Measurements from ENCODE around the gene UNC79.

The UNC79 gene

DNA sequence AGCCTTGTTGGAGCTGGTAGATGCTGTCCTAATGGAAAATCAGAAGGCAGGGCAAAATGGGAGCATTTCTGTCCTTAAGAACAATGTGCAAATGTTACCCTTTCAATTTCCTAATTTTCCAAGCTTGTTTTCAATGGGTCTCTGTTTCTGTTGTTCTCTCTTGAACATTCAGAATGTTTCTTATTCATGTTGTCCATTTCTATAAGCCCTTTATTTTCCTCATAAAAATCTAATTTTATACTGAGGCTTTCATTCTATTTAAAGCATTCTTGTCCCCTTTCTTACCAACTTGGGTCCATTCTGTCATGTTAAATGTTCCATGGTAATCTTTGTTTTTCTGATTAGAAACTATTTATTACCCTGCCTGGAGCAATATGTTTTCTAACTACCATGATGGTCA is 232.6 kb downstream of the UNC79 start:
- no peak for DNase-seq (ENCODE audit: low read depth)

DNA sequence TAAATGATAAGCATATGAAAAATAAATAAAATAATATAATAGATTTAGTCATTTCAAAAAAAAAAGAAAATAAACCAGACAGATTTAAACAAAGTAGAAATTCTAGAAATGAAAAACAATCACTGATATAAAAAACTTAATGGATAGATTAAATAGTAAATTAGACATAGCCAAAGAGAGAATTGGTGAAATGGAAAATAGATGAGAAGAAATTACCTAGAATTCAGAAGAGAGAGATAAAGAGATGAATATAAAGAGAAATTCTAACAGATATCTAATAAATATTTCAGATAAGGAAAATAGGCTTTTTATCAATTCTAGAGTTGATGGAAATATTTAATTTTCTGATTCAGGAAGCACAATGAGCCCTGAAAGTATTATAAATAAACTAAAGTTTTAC is 234.4 kb downstream of the UNC79 start:
- no peak for DNase-seq (ENCODE audit: low read depth)

DNA sequence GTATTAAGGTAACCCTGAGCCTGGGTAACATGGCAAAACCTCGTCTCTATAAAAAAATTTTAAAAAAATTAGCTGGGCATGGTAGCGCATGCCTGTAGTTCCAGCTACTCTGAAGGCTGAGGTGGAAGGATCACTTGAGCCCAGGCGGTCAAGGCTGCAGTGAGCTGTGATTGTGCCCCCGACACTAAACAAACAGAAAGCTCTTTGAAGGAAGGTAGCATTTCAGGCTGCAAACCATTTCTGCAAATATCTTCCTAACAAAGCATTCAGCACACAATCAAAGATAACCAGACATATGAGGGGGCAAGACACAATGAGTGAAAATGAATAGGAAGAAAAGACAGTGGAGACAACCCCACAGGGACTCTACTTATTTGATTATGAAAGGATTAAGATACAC is 238.9 kb downstream of the UNC79 start:
- DNase-seq (ENCODE audit: low read depth): no peak

DNA sequence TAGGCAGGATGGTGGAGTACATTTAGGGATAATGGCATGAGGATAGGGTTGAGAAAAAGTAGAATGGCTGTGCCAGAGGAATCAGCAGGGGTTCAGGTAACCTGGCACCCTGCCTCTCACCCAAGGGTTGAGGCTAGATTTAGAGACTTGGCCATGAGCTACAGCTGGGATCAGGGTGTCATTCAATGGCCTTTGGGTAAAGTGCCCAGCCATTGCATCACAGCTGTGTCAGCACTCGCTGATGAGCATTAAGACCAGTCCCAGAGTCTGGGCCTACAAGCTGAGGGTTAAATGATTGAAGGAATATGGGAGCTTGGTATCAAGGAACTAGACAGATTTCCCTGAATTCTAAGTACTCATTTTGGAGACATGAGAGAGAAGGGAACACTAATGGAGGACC is 243.6 kb downstream of the UNC79 start:
- no peak for DNase-seq (ENCODE audit: low read depth)

DNA sequence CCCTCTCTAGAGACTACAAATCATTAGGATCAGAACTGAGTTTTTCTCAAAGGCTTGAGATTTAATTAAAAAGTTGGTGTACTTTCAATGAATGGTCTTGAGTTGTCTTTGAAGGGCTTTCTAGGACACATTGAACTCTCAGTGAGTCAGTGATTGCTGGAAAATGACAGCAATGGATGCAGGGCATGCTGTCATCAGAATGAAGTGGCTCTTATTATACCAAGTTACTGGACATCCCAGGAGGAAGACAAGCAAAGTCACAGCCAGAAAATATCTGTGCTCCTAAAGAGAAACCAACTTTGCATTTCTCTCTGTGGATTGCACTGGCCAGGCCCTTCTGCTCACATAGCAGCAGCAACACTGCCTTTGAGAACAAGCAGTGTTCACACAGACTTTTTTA is 244.9 kb downstream of the UNC79 start:
- DNase-seq (ENCODE audit: low read depth): no peak

DNA sequence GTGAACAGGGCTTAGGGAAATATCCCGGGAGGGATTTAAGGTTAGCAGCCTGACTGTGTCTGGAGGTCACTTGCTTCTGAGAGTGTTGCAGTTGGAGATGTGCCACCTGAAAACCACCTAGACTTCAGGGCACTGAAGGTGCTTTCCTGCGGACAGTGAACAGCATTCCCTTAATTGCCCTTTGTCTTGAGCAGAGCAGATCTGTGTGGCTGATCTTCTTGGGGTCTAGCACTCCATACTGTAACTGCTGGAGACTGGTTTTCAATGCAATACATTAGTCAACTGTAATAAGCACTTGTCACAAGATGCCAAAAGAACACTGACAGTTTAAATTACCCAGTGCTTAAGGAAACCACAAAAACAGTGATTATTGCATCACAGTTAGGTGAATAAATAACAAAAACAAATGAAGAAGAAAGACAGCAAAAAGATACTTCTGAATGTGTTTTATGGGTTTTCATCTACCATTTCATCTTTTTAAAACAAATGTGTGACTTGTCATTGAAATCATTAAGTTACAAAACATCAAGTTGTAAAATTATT is 245.7 kb downstream of the UNC79 start:
- no peak for DNase-seq (ENCODE audit: low read depth)

DNA sequence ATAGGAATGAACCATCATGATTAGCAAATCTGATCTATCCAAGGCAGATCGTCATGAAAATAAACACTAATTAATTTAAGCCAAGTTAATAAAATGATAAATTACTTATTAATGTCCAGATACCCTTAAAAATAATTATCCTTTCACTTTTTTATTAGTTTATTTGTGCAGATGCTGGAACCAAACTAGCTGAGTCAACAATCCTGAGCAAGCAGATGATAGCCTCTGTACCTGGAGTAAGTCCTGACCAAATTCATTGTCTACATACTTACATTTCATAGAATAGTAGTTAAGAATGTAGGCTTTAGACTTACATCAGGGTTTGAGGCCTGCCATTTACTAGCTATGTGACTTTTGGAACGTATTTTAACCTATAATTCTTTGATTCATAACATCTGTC is 251.7 kb downstream of the UNC79 start:
- DNase-seq (ENCODE audit: low read depth): no peak

DNA sequence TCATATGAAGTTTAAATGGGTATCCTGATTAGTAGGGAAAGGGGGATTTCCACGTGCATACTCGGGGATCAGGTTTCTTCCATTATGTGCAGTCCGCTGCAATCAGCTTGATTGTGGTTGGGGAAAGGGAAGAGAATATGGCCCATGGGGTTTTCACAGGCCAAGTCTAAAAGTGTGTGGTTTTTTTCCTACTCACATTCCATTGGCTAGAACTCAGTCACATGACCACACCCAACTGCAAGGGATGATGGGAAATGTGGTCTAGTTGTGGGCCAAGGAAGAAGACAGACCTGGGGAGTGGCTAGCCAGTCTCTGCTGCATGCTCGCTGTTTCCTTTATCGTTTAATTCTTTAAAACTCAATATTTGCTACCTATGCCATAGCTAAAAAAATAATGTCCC is 252.5 kb downstream of the UNC79 start:
- no peak for DNase-seq (ENCODE audit: low read depth)

DNA sequence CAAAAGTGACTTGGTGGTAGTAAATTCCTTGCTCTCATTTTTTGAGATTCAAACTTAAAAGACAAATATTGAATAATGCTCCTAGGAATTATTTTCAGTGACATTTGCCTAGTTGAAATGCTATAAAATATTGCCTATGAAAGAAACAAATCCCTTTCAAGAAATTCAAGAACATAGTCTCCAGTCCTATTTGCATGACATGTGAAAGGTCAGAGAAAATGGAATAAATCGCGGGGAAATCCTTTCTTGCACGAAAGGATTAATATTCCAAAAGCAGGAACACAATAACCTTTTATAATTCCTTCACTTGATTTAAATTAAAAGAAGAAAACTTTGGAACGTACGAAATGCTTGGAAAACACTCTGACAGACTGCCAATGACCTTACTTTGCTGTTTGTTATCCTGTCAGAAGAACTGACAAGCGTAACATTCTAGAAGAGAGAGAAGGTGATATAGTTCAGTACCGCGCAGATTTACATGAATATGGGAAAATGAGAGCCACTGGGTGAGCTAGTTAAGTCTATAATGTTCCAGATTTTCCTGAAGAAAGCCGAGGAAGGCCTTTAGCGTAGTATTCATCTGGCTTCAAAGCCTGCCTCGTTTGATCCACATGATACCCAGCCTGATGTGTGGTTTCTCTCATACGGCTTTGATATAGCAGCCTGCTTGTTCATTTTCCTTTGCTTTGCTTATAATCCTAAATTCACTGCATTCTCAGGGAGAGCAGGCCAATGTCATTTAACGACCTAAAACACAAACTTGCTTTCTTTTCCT is 254.6 kb downstream of the UNC79 start:
- DNase-seq (ENCODE audit: low read depth): no peak

DNA sequence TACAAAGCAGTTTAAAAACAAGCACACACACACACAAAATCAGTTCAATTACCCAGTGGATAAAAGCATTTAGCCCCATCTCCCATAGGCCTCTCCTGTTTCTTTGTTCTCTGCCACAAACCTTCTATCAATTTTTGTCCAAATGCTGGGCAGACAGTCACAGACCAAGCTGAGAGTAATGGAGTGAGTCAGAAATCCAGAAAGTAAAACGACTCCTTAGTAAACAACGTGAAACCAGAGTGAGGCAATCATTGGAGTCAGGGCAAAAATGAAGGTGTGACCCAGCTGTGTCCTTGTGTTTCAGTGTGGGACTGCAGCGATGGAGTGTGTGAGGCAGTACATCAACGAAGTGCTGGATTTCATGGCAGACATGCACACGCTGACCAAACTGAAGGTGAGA is 255.5 kb downstream of the UNC79 start:
- DNase-seq (ENCODE audit: low read depth): no peak

DNA sequence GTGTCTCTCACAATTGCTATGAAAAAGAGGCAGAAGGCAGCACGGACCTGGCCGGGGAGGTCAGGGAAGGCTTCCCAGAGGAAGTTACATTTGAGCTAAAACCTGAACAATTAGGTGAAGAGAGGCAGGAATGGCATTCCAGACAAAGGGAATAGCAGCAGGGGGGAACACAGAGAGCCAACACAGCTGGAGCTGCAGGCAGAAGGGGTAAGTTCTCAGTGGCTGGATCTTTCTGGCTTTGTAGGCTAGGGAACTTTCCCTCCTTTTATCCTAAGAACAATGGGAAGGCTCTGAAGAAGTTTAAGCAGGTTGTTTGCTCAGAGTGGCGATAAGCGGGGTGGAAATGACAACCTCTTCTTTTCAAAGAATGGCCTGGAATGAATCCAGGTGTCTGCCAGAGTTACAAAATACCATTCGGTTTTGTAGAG is 257.5 kb downstream of the UNC79 start:
- DNase-seq (ENCODE audit: low read depth): no peak

DNA sequence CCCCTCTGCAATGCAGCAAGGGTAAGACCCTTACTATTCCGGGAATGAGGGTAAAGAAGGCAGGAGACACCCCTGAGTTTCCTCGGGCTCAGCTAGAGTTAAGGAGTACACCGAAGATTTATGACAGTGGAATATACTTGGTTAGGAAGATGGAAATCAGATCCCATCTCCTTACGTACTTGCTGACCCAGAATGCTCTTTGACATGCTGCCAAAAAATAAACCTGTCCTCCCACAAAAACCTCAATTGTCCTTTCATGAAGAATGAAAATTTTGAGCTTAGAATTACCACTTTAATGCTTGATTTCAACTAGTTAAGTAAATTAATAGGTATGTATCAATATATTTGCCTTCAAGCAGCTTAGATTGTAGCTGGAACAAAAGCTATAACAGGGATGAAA is 258.1 kb downstream of the UNC79 start:
- DNase-seq (ENCODE audit: low read depth): no peak

DNA sequence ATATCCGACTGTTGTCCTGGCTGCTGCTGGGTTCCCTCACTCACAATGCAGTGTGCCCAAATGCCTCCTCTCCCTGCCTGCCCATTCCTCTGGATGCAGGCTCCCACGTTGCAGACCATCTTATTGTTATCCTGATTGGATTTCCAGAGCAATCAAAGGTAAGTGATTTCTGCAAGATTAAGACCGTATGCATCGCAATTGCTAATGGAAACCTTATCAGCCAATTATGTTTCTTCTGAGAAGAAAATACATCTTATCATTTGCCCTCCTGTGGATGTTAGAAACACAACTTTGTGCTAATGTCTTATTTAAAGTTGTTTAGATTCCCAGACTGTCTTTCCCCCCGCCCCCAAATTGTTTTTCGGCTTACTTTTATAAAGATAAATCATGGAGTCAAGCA is 259.4 kb downstream of the UNC79 start:
- no peak for DNase-seq (ENCODE audit: low read depth)

DNA sequence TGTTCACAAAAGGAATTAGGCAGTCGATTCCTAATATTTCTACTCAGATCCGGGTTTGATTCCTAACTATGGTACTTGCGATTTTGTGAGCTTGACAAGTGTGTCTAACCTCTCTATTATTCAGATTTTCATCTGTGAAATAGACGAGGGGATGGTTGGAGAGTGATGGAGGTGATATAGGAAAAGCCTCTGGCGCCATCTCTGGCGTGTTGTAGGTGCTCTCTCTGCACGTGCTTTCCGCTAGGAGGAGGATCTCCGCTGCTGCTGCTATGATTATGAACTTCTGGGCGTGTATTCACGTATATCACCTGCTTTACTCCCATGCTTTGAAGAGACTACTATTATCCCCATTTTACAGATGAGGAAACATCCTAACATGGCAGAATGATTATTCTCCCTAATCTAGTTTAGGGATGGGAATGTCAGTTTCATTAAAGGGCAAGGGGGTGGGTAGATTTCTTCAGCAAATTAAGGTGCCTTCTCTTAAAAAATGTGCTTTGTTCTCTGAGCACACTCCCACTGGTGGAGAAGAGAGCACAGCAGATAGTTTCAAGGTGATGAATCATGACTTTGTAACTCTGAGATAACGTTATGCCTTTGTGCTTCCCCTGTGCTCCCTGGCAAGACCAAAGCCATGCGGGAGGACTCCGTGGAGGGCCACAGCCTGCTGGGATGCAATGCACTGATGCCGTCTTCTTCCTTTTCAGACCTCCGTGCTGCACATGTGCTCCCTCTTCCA is 260.5 kb downstream of the UNC79 start:
- no peak for DNase-seq (ENCODE audit: low read depth)

DNA sequence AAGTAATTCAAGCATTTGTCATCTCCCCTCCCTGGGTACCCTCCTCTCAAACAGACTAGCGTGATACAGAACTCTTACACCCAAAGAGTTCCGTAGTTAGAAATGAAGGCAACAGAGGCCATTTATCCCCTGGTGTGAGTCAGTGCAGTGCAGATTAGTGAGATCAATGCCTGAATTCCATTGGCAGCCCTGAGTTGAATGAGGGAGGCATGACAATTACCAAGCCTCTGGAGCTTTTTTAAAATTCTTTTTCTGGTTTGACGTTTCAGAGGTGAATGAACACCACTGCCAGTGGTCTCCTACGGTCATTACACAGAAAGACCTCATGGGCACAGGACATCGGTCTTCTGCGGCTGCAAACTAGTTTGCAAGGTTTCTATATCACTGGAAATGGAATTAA is 263.2 kb downstream of the UNC79 start:
- no peak for DNase-seq (ENCODE audit: low read depth)

DNA sequence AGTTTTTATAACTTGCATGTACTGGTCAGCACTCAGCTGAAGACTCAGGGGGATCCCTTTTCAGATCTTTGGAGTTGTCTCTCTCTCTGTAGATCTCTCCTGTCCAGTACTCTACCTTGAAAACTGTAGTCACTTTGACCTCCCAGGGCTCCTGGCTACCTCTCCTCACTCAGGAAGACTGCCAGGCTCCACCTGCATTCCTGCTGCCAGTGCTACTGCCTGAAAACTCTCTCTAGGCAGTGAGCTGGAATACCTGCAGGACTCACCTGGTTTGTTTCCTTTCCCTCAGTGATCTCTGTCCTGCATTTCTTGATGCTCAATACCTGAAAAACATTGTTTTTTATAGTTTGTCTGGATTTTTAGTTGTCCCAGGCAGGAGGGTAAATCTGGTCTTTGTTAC is 270.2 kb downstream of the UNC79 start:
- DNase-seq (ENCODE audit: low read depth): no peak

DNA sequence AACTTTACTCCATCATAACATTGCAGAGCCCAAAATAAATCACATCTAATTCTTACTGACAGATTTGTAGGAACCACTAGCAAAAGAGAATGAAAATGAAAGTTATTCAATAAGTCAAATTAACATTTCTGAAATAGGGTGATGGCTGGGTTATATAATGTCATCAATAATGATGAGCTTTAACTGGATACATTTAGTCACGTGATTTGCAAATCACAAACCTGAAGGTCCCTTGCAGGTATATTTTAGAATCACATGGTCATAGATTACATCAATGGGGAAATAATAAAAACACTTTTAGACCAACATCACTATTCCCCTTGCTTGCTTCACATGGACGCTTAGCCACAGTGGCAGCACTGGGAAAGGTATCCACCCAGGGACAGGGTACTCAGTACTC is 270.8 kb downstream of the UNC79 start:
- DNase-seq (ENCODE audit: low read depth): no peak

DNA sequence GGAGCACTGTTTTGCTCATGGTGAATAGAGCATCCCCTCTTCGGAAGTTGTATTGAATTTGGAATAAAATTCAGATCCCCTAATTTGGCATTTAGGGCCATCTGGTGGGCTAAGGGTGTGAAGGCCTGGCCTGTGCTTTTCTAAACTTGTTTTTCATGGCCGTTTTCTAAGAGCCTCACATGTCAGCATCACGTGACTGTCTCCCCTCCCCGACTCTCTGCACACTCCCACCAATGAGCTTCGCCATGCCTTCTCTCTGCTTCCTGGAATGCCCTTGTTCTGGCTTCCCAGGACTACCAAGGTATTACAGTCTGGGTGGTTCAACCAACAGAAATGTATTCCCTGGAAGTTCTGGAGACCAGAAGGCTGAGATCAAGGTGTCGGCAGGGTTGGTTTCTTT is 272.2 kb downstream of the UNC79 start:
- DNase-seq (ENCODE audit: low read depth): no peak

DNA sequence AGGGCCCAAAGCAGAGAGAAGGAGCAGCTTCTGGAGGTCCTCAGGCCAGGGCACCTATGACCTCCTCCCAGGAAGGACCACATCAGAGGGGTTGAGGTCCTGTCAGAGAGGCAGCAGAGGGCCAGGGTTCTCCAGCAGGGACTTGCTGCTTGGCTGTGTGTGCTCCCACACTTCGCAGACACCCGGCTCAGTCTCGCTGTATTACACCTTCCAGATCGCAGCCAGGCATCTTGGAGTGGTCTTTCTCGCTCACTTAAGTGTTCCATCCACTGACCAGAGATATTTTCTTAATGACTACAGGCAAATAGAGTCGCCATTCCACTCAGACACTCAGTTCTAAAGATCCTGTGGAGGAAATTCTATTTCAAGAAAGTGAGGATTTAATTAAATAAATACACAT is 273.2 kb downstream of the UNC79 start:
- DNase-seq (ENCODE audit: low read depth): no peak

DNA sequence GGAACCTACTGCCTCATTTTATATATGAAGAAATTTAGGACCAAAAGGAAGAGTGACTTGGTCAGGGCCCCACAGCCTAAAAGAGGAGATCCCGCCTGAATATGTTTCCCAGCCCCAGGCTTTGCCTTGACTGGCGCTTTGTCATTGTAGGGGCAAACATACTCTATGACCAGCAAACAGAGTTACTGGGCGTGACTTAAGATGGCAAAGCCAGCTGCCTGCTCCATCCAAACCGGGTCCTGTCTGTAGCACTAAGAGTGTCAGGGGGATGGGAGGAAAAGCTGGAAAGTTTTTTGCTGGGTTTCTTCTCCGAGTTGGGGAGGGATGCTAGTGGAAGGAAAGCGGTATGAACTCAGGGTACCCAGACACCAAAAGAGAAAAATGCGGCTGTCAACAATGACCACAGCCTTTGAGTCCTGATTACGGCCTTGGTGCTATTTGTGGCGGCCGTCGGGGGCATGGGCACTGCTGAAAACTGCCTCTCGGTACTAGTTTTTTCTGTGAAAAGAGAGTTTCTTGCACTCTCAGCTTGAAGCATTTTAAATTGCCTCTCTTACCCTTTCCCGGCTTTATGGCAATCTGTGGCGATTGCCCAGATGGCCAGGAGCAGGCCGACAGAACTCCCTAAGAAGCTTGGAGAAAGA is 274.9 kb downstream of the UNC79 start:
- no peak for DNase-seq (ENCODE audit: low read depth)

DNA sequence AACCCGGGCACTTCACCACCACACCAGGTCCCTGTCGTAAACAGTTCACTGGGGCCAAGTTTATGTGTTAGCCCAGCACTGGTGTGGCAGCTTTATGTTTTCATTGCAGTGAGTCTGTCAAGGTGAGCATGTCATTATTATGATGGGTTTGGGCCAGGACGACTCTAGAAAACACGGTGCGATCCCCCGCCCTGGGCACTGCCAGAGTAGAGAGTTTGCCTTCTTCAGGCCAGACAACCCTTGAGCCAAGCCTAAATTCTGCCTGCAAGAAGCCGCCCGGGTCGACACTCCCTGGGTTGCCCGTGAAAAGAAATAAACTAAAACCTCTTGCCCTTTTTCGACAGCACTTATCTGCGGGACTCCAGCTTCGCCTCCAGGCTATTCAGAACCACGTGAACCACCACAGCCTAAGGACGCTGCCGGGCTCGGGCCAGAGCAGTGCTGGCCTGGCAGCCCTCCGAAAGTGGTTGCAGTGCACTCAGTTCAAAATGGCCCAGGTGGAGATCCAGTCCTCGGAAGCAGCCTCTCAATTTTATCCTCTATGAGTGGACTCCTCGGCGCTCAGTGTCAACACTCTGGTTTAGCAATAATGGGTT is 275.7 kb downstream of the UNC79 start:
- no peak for DNase-seq (ENCODE audit: low read depth)

DNA sequence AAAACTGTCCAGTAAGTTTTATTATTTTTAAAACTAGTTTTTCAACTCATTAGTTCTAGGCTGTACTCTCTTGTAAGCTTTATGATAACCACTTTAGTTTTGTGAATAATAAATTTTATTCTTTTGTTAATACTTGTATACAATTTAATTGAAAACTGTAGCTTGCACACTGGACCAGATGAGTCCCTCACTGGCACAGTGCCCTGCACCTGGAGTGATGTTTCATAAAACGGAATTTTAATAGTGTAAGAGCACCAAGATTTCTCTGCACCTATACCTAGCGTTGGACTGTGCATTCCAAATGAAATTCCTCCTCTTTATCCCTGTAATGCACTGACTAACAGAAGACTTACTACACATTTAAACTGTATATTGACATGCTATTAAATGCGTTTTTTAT is 276.7 kb downstream of the UNC79 start:
- DNase-seq (ENCODE audit: low read depth): no peak

DNA sequence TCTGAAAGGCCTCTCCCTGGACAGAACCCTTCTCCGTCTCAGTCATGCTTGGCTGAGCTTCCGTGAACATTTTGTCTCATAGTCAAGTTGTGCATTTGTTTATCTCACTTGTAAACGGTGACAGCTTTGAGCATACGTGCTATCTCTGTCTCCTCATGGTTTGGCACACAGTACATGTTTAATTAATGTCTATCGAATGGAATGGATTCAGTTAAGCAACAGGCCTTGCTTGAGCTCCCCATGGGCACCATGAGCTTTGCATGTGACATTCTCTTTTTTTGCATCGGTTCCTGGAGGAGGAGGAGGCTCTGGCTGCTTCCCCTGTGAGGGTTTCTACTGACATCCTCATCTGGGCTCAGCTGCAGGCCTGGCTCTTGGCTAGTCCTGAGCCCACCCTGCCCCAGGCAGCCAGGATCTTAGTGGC is 277.6 kb downstream of the UNC79 start:
- DNase-seq (ENCODE audit: low read depth): no peak
